SK-N-SH (cell line): ENCODE measurements around the gene PSME2.

Source experiments
- CTCF ChIP-seq: fragments of 200-600 bp; sonication (generic); IDR thresholded peaks from 2 replicates; pipeline ENCODE4 v1.6.1; 2017; ENCODE audit warnings: antibody characterized with exemption, mild to moderate bottlenecking, moderate library complexity
- ELF1 ChIP-seq: IDR thresholded peaks from 2 replicates; pipeline ENCODE4 v1.4.0; 2012
- EZH2phosphoT487 ChIP-seq: fragments of 200-600 bp; sonication (generic); IDR thresholded peaks from 2 replicates; pipeline ENCODE4 v1.6.1; 2017; ENCODE audit warnings: low read depth, mixed run types, mild to moderate bottlenecking, antibody characterized with exemption, moderate library complexity, borderline replicate concordance
- RXRA ChIP-seq: IDR thresholded peaks from 2 replicates; pipeline ENCODE4 v1.4.0; 2012; ENCODE audit warnings: low read depth, mild to moderate bottlenecking, borderline replicate concordance
- TAF1 ChIP-seq: IDR thresholded peaks from 2 replicates; pipeline ENCODE4 v1.6.1; 2012; ENCODE audit warnings: low read depth, mild to moderate bottlenecking, low read length, moderate library complexity, borderline replicate concordance
- TF ChIP-seq, protein P1 (sequence below): IDR thresholded peaks from 2 replicates; pipeline ENCODE4 v1.4.0; 2012; ENCODE audit warnings: low read depth, borderline replicate concordance

DNA sequence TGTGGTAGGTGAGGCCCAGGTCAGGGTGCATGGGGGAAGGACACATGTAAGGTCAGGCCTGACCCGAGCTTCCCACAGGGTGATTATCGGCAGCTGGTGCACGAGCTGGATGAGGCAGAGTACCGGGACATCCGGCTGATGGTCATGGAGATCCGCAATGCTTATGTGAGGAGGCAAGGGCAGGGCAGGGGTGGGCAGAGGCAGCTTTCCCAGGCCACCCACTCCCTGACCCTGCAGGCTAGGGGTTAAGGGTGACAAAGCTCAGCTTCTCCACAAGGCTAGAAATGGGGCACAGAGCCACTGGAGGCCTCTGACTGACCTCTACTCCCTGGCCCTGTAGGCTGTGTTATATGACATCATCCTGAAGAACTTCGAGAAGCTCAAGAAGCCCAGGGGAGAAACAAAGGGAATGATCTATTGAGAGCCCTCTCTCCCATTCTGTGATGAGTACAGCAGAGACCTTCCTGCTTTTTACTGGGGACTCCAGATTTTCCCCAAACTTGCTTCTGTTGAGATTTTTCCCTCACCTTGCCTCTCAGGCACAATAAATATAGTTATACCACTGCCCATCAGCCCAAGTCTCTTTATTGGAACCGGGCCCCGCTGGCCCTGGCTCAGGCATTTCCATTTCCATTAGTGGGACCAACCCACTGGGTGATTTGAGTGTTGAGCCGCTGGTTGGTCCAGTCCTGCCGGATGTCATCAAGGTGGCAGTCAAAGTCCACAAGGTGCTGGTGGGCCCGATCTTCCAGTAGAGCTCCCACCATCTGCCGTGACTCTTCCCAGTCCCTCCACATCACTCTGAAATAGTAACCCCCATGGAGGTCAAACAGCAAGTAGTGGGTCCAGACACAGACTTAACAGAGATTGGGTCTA, 7.8 kb downstream of the PSME2 start:
- no peak for TF ChIP-seq ELF1
- TF ChIP-seq TAF1: no peak
- TF ChIP-seq CTCF: no peak
- TF ChIP-seq, protein P1, sequence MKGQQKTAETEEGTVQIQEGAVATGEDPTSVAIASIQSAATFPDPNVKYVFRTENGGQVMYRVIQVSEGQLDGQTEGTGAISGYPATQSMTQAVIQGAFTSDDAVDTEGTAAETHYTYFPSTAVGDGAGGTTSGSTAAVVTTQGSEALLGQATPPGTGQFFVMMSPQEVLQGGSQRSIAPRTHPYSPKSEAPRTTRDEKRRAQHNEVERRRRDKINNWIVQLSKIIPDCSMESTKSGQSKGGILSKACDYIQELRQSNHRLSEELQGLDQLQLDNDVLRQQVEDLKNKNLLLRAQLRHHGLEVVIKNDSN: no peak
- no peak for TF ChIP-seq EZH2phosphoT487
- no peak for TF ChIP-seq RXRA
